Effector memory CD8-positive, alpha-beta T cell (primary cell): ENCODE results near the gene PRR14.
"Not testable (repeated sequence)": the region's sequence is repeated elsewhere in the genome, so short reads cannot be mapped to it uniquely, and the experiment has no call there.

ENCODE experiments used
- ATAC-seq: fragments of 150-1000 bp; cut with Tn5 transposase; replicated peaks from 2 replicates; pipeline ENCODE4 v1.10.0; 2021; ENCODE audit warnings: mild to moderate bottlenecking, moderate library complexity
- DNase-seq, 3 experiments: peaks; one replicate each; pipeline ENCODE4 v3.0.0; 2021
- H3K27ac Mint-ChIP-seq, 2 donors: one replicate each; pipeline ENCODE4 v1.8.0; 2022; ENCODE audit warnings: mild to moderate bottlenecking in 2 of 2, mixed read lengths in 2 of 2, moderate library complexity in 2 of 2
- H3K27me3 Mint-ChIP-seq, 2 donors: one replicate each; pipeline ENCODE4 v1.8.0; 2022; ENCODE audit warnings: mixed read lengths in 2 of 2
- H3K36me3 Mint-ChIP-seq: one replicate; pipeline ENCODE4 v1.8.0; 2022; ENCODE audit warnings: mild to moderate bottlenecking, moderate library complexity, mixed read lengths; ENCODE audit not compliant: insufficient read depth
- H3K4me1 Mint-ChIP-seq, 2 donors: one replicate each; pipeline ENCODE4 v1.8.0; 2022; ENCODE audit warnings: low read depth in 2 of 2, mixed read lengths in 2 of 2
- H3K4me3 Mint-ChIP-seq, 2 donors: one replicate each; pipeline ENCODE4 v1.8.0; 2022; ENCODE audit warnings: mild to moderate bottlenecking in 2 of 2, mixed read lengths in 2 of 2, moderate library complexity in 2 of 2
- H3K9me3 Mint-ChIP-seq, 2 donors: one replicate each; pipeline ENCODE4 v1.8.0; 2022; ENCODE audit warnings: mixed read lengths in 2 of 2

PRR14 gene

GRCh38 chr16:30619638-30620037, 31.1 kb upstream of the PRR14 start:
- Mint-ChIP-seq H3K27ac (no peak overlapping the region), H3K4me3 (no peak overlapping the region), H3K27me3 (peaks cover 0 to 25% of the 10 kb centered on the region in 2 donors), H3K9me3 (no peaks in the 10 kb centered on the region), H3K36me3 (no peaks in the 10 kb centered on the region), H3K4me1 (peaks cover 0 to 3% of the 10 kb centered on the region in 2 donors)
- ATAC-seq (no peak), DNase-seq (no peak)

GRCh38 chr16:30620169-30620568, 30.6 kb upstream of the PRR14 start:
- Mint-ChIP-seq H3K4me3 (no peak overlapping the region), H3K9me3 (no peaks in the 10 kb centered on the region), H3K4me1 (peaks cover 0 to 3% of the 10 kb centered on the region in 2 donors), H3K27me3 (peaks cover 0 to 26% of the 10 kb centered on the region in 2 donors), H3K36me3 (no peaks in the 10 kb centered on the region), H3K27ac (no peak overlapping the region)
- DNase-seq (no peak), ATAC-seq (no peak)

GRCh38 chr16:30621765-30622164, 29.0 kb upstream of the PRR14 start:
- H3K4me1 Mint-ChIP-seq = no peaks in the 10 kb centered on the region
- no peaks in the 10 kb centered on the region for H3K36me3 Mint-ChIP-seq
- no peak overlapping the region for H3K4me3 Mint-ChIP-seq
- ATAC-seq (no peak), DNase-seq (no peak)
- no peaks in the 10 kb centered on the region for H3K9me3 Mint-ChIP-seq
- H3K27me3 Mint-ChIP-seq = peaks cover 0 to 26% of the 10 kb centered on the region in 2 donors
- H3K27ac Mint-ChIP-seq = no peak overlapping the region

- ATAC-seq = no peak
- Mint-ChIP-seq H3K4me1 (no peaks in the 10 kb centered on the region), H3K9me3 (no peaks in the 10 kb centered on the region), H3K27me3 (peaks cover 0 to 26% of the 10 kb centered on the region in 2 donors), H3K27ac (no peak overlapping the region), H3K4me3 (no peak overlapping the region), H3K36me3 (no peaks in the 10 kb centered on the region)
- DNase-seq = no peak
These were observed 28.2 kb upstream of the PRR14 start for GRCh38 chr16:30622455-30623032.

- no peak for DNase-seq
- peaks cover 2% of the 10 kb centered on the region in 2 donors for H3K4me1 Mint-ChIP-seq
These were observed 27.1 kb upstream of the PRR14 start for GRCh38 chr16:30623536-30624283.

GRCh38 chr16:30626236-30626635, 24.5 kb upstream of the PRR14 start:
- no peak overlapping the region for H3K4me3 Mint-ChIP-seq
- H3K4me1 Mint-ChIP-seq = peaks cover 3 to 4% of the 10 kb centered on the region in 2 donors
- no peaks in the 10 kb centered on the region for H3K9me3 Mint-ChIP-seq
- ATAC-seq (no peak), DNase-seq (no peak)
- peaks cover 0 to 26% of the 10 kb centered on the region in 2 donors for H3K27me3 Mint-ChIP-seq
- no peak overlapping the region for H3K27ac Mint-ChIP-seq
- H3K36me3 Mint-ChIP-seq = no peaks in the 10 kb centered on the region

More at GRCh38 chr16:30623536-30624283, 27.1 kb upstream of the PRR14 start:
- no peak for ATAC-seq
- no peak overlapping the region for H3K27ac Mint-ChIP-seq
- H3K36me3 Mint-ChIP-seq = no peaks in the 10 kb centered on the region
- no peak overlapping the region for H3K4me3 Mint-ChIP-seq
- peaks cover 0 to 26% of the 10 kb centered on the region in 2 donors for H3K27me3 Mint-ChIP-seq
- no peaks in the 10 kb centered on the region for H3K9me3 Mint-ChIP-seq

- peak; percentile 80 to 88 (median 84) for DNase-seq
- Mint-ChIP-seq H3K4me1 (peaks cover 3 to 4% of the 10 kb centered on the region in 2 donors), H3K27me3 (peaks cover 0 to 8% of the 10 kb centered on the region in 2 donors), H3K9me3 (no peaks in the 10 kb centered on the region), H3K27ac (peak overlapping the region in 1 of 2 donors; percentile 20), H3K4me3 (peak overlapping the region; percentile 19 to 46), H3K36me3 (peaks cover 4% of the 10 kb centered on the region)
- peak; percentile 92 for ATAC-seq
These were observed 21.9 kb upstream of the PRR14 start for GRCh38 chr16:30628628-30629540.

GRCh38 chr16:30632454-30632853, 18.3 kb upstream of the PRR14 start:
- H3K27me3 Mint-ChIP-seq, H3K4me3 Mint-ChIP-seq, H3K27ac Mint-ChIP-seq, DNase-seq, H3K36me3 Mint-ChIP-seq, ATAC-seq, H3K9me3 Mint-ChIP-seq: not testable (repeated sequence)
- peaks cover 13 to 16% of the 10 kb centered on the region in 2 donors for H3K4me1 Mint-ChIP-seq

GRCh38 chr16:30633526-30633925, 17.2 kb upstream of the PRR14 start:
- DNase-seq = no peak
- H3K27ac Mint-ChIP-seq = peak overlapping the region; percentile 97 to 98
- H3K36me3 Mint-ChIP-seq = peaks cover 10% of the 10 kb centered on the region

GRCh38 chr16:30636599-30636998, 14.2 kb upstream of the PRR14 start:
- no peak for ATAC-seq
- Mint-ChIP-seq H3K27ac (no peak overlapping the region), H3K27me3 (no peaks in the 10 kb centered on the region), H3K36me3 (peaks cover 10% of the 10 kb centered on the region), H3K9me3 (no peaks in the 10 kb centered on the region), H3K4me1 (peaks cover 10 to 12% of the 10 kb centered on the region in 2 donors), H3K4me3 (no peak overlapping the region)
- DNase-seq = no peak

More at GRCh38 chr16:30633526-30633925, 17.2 kb upstream of the PRR14 start:
- H3K4me1 Mint-ChIP-seq = peaks cover 13 to 16% of the 10 kb centered on the region in 2 donors
- no peaks in the 10 kb centered on the region for H3K9me3 Mint-ChIP-seq
- H3K4me3 Mint-ChIP-seq = peak overlapping the region; percentile 79 to 80
- no peak for ATAC-seq
- H3K27me3 Mint-ChIP-seq = no peaks in the 10 kb centered on the region

- not testable (repeated sequence) for H3K27ac Mint-ChIP-seq
These were observed 13.6 kb upstream of the PRR14 start for GRCh38 chr16:30637139-30637538.

GRCh38 chr16:30637944-30638343, 12.8 kb upstream of the PRR14 start:
- Mint-ChIP-seq H3K27ac (no peak overlapping the region), H3K36me3 (peaks cover 7% of the 10 kb centered on the region), H3K9me3 (no peaks in the 10 kb centered on the region), H3K4me3 (no peak overlapping the region), H3K4me1 (peaks cover 10 to 12% of the 10 kb centered on the region in 2 donors), H3K27me3 (no peaks in the 10 kb centered on the region)
- no peak for DNase-seq
- no peak for ATAC-seq

More at GRCh38 chr16:30637139-30637538, 13.6 kb upstream of the PRR14 start:
- peaks cover 10 to 12% of the 10 kb centered on the region in 2 donors for H3K4me1 Mint-ChIP-seq
- not testable (repeated sequence) for ATAC-seq, H3K27me3 Mint-ChIP-seq, H3K9me3 Mint-ChIP-seq, DNase-seq, H3K36me3 Mint-ChIP-seq, H3K4me3 Mint-ChIP-seq

- no peak overlapping the region for H3K4me3 Mint-ChIP-seq
- no peaks in the 10 kb centered on the region for H3K4me1 Mint-ChIP-seq
- H3K9me3 Mint-ChIP-seq = no peaks in the 10 kb centered on the region
- no peaks in the 10 kb centered on the region for H3K27me3 Mint-ChIP-seq
- DNase-seq = no peak
- no peak overlapping the region for H3K27ac Mint-ChIP-seq
- no peaks in the 10 kb centered on the region for H3K36me3 Mint-ChIP-seq
- ATAC-seq = no peak
These were observed 9.3 kb upstream of the PRR14 start for GRCh38 chr16:30641378-30641982.
